Cerebellar nuclear complex (tissue), 1 donor: ENCODE results near the gene PRSS8.
"Not testable (repeated sequence)": the region's sequence is repeated elsewhere in the genome, so short reads cannot be mapped to it uniquely, and the experiment has no call there.

Experiments used
- DNase-seq, 2 experiments: peaks; one replicate each; lab custom pipeline; 2025; lab: John Stamatoyannopoulos, UW

The PRSS8 gene

DNA sequence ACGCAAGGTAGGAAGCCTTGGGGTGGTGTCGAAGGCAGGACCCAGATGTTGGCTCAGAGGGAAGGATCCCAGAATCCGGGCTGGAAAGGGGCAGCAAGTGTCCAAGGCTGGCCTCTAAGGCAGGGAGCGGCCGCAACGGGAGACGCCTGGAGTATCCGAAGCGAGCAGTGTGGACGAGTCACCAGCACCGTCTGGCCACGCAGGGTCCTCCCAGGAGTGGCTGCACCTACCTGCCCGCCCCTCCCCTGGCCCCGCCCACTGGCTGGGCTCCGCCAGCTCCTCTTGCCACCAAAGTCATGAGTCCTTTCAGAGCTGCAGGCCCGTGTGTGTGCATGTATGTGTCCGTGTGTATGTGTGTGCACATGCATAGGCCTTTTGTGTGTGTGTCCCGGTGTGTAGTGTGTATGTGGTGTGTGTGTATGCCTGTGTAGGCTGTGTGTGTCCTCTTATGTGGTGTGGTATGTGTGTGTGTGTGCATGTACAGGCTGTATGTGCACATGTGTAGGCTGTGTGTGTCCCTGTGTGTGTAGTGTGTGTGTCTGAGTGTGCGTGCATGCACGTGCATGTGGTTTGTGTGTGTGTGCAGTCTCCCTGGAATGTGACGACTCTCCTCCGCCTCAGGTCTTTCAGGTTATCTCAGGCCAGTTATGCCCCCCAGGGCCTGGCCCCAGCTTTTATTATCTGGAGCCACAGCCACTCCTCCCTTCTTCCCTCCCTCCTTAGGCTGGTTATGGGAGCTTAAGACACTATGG, at the start of gene PRSS8:
TSS of gene PRSS8 (minus strand) at position 193 of the 752 bp plus-strand sequence. CDS start 229 bp downstream, outside the sequence.
- no peak for DNase-seq

GRCh38 chr16:31184888-31185287, 49.4 kb upstream of the PRSS8 start:
- DNase-seq = no peak

DNA sequence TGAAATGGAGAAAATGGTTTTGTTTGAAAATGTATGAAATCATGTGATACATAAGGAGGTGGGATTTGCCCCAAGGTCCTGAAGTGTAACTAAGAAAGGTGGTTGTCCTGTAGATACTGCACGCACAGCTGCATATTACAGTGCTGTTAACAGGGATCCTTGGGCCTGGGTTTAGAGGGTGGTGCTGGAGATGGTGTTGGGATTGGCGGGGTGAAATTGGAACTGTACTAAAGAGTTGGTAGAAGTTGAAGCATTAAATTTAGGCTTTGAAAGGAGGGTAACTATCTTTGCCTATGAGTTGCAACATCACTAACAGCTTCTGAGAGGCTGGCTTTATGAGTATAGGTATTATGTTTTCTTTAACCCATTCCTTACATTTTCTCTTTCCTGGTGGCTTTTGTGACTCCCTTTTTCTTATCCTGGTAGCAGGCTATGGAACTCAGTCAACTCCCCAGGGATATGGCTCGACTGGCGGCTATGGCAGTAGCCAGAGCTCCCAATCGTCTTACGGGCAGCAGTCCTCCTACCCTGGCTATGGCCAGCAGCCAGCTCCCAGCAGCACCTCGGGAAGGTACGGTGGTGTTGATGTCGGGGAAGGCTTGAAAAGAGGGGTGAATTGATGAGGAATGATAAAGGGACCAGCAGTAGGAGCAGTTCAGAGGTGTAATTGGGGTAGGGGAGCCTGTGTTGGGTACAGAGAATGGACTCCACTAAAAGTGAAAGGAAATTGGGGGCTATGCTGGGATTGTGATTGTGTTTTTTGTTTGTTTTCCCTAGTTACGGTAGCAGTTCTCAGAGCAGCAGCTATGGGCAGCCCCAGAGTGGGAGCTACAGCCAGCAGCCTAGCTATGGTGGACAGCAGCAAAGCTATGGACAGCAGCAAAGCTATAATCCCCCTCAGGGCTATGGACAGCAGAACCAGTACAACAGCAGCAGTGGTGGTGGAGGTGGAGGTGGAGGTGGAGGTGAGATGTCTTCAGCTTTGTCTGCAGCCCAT, 48.2 kb upstream of the PRSS8 start:
- no peak for DNase-seq

GRCh38 chr16:31182391-31182790, 46.9 kb upstream of the PRSS8 start:
- no peak for DNase-seq

DNA sequence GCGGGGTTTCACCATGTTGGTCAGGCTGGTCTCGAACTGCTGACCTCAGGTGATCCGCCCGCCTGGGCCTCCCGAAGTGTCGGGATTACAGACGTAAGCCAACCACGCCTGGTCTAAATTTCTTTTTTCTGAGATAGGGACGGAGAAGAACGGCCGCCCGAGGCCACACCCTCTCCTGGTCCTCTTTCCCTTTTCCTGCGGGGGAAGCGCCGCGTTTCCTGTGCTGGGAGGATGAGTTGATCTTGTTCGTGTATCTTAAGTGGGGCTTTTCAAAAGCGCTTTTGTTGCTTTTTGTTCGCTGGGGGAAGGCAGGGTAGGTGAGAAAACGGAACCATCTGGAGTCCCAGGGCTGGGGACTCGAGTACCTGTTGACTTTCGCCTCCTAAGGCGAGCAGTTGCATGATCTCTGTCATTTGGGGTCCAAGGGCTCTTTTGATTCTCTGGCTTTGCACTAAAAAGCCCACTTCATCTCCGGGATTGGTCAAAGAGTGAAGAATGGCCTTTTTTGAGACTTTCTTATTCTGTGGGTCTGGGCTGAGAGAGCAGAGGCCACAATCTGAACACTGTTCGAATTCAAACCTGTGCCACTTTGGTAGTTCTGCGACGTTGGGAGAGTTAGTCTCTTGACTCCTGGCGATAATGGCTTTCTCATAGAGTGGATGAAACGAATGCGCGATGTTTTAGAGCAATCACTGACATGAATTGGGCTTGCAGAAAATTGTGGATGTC, 45.7 kb upstream of the PRSS8 start:
- no peak for DNase-seq

- peak; percentile 39 to 54 for DNase-seq
These were observed 44.4 kb upstream of the PRSS8 start, which contains the start of gene FUS for GRCh38 chr16:31179747-31180459. Gene FUS, plus strand, starts transcription at chr16:31180139. Its CDS starts 76 bp downstream, at chr16:31180215.

DNA sequence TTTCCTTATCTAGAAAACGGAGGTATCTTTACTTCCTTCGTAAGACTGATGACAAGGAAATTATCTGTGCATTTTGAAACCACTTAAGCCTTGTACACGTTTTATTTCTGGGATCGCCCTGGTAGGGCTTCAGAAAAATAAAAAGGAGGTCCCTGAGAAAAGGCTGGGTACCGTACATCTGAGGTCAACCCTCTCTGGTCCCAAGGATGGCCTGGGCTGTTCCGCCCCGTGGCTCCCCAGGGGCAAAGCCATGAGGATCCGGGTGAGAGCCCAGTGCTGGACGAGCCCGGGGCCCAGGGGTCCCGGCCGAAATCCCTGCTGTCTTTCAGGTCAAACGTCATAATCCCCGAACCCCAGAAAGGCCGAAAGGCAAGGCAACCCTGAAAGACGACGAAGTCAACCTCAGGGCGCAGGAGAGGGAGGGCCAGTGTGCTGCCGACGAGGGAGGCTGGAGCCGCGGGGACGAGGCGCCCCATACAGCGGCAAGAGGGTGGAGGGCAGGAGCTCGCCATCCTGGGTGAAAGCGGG, 43.8 kb upstream of the PRSS8 start:
- no peak for DNase-seq

GRCh38 chr16:31177136-31177535, 41.6 kb upstream of the PRSS8 start:
- no peak for DNase-seq

DNA sequence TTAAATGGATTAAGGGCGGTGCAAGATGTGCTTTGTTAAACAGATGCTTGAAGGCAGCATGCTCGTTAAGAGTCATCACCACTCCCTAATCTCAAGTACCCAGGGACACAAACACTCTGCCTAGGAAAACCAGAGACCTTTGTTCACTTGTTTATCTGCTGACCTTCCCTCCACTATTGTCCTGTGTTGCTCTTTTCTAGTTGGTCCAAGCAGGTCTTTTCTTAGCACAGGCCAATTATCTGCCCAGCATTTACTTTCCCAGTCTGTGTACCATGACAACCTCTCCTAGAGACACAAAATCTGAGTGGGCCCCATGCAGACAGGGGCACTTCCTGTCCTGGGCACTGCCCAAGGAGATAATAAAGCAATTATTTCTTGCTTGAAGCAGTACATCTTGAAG, 34.5 kb upstream of the PRSS8 start:
- DNase-seq = not testable (repeated sequence)

DNA sequence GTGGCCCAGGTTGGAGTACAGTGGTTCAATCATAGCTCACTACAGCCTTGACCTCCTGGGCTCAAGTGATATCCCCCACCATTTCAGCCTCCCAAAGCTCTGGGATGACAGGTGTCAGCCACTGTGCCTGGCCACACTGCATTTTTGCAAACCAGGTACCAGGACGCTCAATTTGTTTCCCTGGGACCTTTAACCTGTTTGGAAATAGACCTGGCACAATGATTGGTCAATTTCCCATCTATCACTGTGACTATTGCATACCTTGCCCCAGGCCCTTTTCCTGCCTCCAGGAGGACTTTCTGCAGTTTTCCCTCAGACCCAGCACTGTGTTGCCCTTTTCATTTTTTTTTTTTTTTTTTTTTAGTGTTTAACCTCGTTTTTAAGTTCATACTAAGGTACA, 33.3 kb upstream of the PRSS8 start:
- DNase-seq = no peak

DNA sequence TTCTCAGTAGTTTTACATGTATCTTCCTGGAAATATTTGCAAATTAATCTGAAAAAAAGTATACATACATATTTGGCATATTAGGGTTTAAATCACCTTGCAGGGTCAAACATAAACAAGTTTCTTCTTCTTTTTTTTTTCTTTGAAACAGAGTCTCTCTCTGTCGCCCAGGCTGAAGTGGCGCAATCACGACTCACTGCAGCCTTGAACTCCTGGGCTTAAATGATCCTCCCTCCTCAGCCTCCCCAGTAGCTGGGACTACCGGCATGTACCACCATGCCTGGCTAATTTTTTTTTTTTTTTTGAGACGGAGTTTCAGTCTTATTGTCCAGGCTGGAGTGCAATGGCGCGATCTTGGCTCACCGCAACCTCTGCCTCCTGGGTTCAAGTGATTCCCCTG, 31.8 kb upstream of the PRSS8 start:
- DNase-seq = no peak

DNA sequence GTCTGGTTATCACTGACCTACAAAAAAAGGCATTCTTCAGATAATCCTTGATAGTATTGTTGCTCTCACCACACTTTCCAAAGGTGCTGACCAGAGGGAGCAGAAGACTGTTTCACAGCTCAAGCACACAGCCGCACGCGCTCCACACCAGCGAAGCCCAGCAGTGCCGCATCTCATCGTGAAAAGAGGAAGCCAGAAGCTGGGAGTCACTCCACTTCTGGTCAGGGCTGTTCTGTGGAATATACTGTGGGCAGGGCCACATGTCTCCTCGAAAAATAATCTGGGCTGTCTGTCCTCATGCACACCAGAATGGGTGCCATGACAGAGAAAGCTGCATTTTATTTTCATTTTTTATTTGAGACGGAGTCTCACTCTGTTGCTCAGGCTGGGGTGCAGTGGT, 21.6 kb upstream of the PRSS8 start:
- DNase-seq = no peak

DNA sequence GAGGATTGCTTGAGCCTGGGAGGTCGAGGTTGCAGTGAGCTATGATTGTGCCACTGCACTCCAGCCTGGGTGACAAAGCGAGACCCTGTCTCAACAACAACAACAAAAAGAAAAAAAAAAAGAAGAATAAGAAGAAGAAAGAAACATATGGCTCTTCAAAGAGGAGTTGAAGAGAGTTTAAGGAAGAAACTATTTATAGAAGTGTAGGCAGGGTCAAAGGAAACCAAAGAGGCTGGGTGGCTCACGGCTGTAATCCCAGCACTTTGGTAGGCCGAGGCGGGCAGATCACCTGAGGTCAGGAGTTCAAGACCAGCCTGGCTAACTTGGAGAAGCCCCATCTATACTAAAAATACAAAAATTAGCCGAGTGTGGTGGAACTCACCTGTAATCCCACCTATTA, 15.4 kb upstream of the PRSS8 start:
- not testable (repeated sequence) for DNase-seq

DNA sequence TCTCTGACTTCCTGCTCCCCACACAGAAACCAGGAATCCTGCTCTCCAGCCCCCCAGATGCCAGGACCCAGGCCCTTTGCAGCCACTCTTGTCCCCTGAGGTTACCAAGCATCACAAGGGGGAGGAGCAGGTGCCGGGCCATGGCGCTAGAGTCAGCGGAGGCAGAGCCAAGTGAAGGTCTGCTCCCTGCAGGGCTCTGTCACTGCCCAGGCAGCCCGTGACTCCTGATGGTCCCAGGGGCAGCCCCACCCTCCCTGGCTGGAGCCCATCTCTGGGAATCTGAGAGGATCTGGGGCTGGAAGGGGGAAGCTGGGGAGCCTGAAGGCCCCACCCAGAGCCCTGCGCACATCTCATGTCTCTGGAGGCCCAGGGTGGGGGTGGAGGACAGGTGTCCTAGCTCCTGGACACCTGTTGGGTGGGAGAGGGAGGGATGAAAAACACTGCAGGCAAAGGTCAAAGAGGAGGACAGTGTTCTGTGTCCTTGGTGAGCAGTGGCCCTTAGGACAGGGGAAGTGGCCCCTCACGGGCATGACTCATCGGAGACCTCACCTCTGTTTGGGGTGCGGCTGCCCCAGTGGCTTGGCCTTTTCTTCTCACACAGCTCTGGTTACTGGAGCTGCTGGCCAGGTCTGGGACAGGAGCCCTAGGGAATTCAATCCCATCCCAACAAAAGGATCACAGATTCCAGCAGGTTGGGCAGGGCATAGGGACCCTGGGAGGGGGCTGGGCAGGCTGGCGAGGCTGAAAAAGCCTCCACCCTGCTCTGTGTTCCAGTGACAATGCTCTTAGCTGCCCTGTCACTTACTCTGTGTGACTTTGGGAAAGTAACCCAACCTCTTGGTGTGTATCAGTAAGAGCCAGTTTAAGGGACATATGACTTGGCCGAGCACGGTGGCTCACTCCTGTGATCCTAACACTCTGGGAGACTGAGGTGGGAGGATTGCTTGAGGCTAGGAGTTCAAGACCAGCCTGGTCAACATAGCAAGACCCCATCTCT, 14.7 kb upstream of the PRSS8 start, which contains the start of gene PRSS36:
TSS of gene PRSS36 (minus strand) at position 173 of the 997 bp plus-strand sequence. CDS start at position 142, 31 bp downstream.
- DNase-seq = no peak

DNA sequence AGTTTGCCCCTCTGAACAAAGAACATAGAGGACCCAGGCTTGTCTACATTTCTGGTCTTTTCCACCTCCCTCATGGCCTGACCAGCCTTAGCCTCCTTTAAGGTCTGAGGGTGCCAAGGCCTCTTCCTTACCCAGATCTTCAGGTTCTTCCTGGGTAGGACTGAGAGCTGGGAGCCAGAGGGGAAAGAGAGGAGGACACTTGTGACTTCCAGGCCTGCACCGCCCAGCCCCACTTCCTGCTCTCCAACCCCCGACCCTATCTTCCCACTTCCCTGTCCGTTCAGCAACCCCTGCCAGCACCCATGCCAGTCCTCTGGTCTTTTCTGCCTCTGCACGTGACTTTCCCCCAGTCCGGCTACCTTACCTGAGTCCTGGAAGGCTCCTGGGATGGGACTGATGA, 13.8 kb upstream of the PRSS8 start:
- DNase-seq = no peak

- no peak for DNase-seq
These were observed 13.4 kb upstream of the PRSS8 start for GRCh38 chr16:31148896-31149295.

DNA sequence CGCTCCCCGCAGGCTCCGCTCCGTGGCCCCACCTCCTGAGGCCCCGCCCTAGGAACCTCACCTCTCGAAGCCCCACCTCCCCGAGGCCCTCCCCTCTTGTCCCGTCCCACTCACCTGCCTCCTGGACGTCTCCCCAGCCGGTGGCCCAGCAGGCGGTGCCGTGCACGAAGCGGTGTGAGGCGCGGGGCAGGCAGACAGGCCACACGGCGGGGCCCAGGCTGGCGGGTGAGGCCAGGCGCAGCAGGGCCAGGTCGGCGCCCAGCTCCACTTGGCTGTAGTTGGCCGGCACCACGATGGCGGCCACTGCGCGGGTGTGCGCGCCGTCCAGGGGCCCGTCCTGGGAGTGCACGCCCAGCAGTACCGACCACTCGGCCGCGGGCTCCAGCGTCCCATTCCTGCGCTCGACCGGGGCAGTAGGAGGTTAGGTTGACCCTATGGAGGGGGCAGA, 12.8 kb upstream of the PRSS8 start:
- DNase-seq = no peak

GRCh38 chr16:31147574-31147973, 12.0 kb upstream of the PRSS8 start:
- no peak for DNase-seq

- no peak for DNase-seq
These were observed 10.0 kb upstream of the PRSS8 start for GRCh38 chr16:31145398-31145990.
